ENCODE data around the gene KMT2C.
"Not testable (repeated sequence)": the region's sequence is repeated elsewhere in the genome, so short reads cannot be mapped to it uniquely, and the experiment has no call there.

Gene KMT2C

DNA sequence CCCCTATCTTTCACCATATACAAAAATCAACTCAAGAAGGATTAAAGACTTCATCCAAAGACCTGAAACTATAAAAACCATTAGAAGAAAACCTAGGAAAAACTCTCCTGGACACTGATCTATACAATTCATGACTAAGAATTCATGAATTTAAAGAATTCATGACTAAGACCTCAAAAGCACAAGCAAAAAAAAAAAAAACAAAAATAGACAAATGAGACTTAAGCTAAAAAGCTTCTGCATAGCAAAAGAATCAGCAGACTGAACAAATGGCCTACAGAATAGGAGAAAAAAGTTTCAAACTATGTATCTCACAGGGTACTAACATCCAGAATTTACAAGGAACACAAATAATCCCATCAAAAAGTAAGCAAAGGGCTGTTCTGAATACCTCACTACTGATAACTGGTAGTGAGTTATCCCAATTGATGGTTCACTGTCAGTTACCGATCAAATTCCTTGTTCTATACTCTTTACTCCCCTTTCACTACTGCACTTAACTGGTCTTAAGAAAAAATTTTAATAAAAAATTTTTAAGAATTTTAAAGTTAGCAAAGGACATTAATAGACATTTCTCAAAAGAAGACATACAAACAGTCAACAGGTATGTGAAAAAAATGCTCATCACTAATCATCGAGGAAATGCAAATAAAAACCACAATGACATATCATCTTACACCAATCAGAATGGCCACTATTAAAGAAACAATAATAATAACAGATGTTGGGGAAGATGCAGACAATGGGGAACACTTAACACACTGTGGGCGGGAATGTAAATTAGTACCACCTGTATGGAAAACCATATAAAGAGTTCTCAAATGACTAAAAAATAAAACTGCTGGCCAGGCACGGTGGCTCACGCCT, 33.2 kb downstream of the KMT2C start:
- no peak for DNase-seq

DNA sequence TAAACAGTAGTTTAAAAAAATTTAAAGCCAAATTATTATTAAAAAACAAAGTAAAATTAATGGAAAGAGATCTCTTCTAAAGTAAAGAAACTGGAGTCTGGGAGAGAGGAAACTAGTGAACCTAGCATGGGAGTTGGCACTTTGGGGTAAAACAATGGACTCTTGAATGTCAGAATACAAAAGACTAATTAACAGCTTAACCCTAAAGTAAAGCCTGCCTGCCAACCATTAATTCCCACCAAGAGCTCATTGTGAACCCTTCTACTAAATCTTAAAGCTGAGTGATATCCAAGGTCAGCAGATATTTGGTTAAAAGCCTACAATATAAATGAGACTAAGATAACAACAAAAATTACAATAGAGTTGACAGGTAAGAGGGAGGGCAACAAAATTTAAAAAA, 36.5 kb downstream of the KMT2C start:
- DNase-seq: no peak

DNA sequence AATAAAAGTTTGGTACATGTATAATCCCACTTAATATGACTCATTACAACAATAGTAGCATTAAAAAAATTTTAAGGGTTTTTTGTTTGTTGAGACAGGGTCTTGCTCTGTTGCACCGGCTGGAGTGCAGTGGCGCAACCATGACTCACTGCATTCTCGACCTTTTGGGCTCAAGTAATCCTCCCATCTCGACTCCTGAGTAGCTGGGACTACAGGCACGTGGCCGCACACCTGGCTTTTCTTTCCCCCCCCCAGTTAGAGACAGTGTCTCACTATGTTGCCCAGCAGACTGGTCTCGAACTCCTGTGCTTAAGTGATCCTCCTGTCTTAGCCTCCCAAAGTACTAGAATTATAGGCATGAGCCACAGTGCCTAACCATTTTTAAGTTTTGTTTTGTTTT, 40.7 kb downstream of the KMT2C start:
- no peak for DNase-seq

DNA sequence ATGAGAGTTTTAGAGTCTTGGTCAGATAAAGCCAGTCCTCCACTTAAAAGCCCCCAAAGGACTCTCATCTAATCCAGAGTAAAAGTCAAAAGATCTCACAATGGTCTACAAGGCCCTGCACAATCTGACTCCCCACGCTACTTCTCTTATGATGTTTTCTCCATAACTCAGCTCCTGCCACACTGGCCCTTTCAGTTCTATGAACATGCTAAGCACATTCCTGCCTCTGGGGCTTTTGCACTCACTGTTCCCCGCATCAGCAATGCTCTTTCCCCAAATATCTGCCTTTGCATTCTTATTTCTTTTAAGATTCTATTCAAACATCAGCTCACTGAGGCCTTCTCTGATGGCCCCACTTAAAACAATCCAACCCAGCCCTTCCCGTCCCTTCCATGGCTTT, 41.6 kb downstream of the KMT2C start:
- DNase-seq: not testable (repeated sequence)

DNA sequence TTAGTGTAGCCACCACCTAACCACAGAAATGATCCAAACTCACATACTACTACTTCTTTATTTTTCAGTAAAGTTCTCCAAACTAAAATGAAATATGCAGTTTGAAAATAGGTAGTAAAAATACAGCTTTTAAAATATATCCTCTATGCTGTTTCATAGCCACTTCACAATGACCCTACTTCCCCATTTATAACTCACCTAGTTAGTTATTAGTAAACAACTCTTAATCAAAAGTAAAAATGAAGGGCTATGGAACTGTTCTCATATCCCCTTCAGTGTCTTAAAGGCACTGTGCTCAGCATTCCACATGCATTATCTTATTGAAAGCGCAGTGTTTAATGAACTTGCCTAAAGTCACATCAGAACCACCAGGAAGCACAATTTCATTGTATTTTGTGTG, 43.5 kb downstream of the KMT2C start:
- DNase-seq: no peak

DNA sequence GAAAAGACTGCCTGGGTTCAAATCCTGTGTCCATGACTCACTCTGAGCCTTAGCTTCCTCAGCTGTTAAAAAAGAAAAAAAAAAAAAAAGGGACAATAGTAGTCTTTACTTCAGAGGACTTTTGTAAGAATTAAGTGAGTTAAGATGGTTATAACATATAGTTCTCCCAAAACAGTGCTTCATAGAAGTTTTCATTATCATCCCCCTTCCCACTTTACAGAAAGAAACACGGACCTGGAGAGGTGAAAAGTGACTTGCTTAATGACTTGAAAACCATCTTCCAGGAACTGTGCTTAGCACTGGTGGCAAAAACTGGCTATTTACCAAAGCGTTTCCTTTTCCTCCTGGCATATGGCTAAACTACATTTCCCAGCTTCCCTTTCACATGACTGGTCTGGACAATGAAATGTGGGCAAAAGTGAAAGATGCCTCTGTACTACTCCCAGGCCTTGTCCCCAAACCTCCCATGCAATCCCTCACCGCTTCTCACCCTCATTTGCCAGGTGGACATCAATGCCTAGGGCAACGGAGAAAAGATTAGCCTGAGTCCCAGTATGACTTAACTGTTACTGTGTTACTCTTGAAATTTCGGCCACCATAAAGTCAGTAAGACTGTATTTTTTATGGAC, 49.6 kb downstream of the KMT2C start:
- not testable (repeated sequence) for DNase-seq

DNA sequence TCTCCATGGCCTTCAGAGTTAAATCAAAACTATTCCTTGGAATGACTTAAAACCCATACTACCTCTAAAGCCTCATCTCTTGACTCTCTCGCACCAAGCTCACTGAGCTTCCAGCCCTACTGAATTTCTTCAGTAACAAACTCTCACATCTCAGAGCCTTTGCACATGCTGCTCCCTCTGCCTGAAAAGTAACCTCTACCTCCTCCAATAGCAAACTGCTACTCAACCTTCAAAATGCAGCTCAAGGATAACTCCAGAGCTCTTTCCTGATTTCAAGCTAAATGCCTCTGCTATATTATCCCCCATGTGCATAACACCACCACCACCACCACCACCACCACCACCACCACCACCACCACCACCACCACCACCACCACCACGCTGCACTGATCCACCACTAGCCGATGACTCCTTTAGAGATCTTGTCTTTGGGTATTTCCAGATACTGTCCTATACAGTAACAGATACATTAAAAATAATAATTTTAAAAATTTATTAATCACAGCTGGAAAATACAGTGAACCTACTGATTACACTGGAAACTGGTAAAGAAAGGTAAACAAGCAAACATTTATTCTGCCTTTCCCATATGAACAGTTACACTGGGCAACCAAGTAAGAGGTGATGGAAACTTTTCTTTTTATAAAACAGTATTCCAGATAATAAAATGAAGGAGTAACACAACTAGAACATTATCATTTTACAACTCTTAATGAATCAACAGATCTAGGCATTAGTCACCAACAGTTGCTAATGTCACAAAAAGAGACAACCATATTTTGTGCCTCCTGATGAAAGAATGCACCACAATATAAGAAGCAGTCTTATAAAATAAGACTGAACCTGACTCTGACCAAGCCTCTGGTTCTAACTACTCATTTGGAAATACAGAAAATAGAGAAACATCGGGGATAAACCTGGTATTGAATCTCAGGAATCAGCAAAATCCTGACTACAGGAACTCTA, 51.3 kb downstream of the KMT2C start:
- DNase-seq: not testable (repeated sequence)

DNA sequence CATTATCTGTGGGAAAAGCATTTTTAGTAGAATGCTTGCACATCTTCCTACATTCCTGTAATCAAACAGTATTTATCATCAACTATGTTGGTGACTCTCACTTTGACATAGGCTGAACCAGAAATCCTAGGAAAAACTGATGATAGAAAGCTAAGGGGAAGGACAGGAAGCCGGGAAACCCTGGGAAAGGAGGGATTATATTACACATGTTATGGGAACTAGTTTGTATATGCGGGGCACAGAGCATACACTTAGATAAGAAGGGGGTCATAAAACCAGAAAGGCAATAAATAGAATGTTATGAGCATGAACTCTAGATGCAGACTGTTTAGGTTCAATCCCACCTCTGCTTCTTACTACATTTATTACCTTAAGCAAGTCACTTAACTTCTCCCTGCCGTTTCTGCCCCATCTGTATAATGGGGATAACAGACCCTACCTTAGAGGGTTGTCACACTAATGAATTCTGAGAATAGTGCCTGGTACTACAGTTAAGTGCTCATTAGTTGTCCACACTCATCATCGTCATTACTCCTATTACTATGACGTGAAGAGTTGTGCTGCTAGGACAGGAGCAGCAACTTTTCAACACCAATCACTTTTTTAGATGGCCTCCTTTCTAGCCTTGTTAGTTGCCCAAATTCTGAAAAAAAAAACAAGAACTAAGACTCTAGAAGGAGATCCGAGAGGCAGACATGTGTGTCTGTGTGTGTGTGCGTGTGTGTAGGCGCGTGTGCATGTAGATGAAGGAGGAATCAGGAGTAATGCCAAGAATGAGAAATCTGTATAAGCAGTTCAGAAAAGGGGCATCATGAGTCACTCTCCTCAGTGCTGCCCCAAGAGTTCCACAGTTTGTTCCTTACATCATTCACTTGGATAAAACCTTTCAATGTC, 52.2 kb downstream of the KMT2C start:
- DNase-seq: no peak

DNA sequence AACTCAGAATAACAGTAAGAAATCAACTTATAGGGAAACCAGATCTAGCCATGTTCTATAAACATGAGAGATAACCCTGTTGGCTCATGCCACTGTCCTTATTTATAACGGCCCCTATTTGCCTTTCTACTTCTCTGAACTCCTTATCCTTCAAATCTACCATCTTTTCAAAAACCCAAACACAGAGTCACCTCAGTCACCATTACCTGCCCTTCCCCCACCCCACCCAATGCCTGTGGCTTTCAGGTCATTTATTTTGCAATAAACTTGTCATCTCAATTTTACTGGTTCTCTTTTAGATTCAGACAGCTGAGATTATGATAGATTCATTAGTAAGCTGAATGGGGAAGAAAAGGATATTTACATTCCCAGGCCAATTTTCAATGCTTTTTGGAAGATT, 53.6 kb downstream of the KMT2C start:
- DNase-seq: no peak

DNA sequence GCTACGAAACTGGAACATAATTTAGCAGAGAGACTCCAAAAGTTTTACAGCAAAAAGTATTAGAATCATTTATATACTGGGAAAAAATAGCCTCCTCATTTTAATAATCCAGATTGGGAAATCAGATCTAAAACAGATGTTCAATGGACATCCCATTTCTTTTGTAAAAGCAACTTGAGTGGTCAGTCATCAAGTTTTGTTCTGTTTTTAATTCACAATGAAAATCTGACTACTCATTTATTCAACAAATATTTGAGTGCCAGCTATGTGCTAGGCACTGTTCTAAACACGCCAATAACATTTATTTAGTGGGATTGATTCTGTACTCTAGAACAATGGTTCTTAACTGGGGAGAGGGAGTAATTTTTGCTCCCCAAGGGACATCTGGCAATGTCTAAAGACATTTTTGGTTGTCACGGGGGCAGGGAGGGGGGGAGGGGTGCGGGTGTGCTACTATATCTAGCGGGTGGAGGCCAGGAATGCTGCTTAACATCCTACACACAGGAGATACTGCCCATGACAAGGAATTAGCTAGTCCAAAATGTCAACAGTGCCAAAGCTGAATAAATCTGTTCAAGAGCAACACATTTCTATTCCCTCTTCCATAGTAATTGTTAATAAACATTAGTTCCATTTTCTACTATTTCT, 54.7 kb downstream of the KMT2C start:
- DNase-seq: not testable (repeated sequence)

DNA sequence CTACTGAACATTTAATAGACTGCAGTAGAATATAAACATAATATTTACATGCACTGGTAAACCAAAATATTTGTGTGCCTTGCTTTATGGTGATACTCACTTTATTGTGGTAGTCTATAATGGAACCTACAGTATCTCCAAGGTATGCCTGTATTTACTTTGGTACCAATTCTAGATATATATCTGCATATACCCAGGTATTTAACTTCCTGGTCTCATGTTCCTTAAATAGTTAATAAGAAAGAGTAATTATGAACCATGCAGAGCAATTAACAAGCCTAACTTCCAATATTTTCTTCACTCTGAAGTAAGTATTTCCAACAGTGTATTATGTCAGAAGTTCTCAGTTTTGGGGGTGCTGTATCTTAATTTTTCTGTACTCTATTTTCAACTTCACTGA, 57.3 kb downstream of the KMT2C start:
- not testable (repeated sequence) for DNase-seq

DNA sequence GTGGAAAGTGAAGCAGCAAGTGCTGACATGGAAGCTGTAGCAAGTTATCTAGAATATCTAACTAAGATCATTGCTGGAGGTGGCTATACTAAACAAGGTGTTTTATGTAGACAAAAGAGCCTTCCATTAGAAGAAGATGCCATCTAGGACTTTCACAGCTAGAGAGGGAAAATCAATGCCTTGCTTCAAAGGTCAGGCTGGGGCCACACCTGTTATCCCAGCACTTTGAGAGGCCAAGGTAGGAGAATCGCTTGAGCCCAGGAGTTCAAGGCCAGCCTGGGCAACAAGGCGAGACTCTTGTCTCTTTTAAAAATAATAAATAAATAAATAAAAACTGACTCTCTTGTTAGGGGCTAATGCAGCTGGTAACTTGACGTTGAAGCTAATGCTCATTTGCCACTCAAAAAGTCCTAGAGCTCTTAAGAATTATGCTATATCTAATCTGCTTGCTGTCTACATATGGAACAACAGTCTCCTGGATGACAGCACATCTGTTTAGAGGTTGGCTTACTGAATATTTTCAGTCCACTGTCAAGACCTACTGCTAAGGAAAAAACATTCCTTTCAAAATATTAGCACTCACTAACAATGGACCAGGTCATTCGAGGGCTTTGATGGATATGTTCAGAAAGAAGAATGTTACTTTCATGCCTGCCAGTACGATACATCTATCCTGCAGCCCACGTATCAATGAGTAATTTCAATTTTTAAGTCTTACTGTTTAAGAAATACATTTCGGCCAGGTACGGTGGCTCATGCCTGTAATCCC, 58.9 kb downstream of the KMT2C start:
- not testable (repeated sequence) for DNase-seq

DNA sequence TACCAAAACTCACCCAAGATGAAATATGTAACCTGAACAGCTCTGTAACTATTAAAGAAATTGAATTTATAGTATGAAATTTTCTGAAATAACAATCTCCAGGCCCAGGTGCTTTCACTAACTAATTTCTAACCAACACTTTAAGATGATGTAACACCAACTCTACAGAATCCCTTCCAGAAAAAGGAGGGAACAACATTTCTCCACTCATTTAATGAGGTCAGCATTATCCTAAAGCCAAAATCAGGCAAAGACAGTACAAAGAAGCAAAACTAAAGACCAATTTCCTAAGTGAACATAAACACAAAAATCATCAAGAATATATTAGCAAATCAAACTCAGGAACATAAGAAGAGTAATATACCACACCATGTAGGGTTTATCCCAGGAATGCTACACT, 65.5 kb downstream of the KMT2C start:
- no peak for DNase-seq

DNA sequence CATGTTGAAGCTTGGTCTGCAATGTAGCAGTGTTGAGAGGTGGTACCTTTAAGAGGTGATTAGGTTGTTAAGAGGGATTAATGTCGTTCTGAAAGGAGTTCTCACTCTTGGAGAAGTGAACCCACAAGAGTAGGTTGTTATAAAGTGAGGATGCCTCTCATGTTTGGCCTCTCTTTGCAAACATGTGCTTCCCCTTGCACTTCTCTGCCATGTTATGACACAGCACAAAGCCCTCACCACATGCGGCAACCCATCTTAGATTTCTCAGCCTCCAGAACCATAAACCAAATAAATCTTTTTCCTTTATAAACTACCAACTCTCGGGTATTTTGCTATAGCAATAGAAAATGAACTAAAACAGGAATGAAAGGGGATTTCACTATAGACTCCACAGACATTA, 66.3 kb downstream of the KMT2C start:
- no peak for DNase-seq

DNA sequence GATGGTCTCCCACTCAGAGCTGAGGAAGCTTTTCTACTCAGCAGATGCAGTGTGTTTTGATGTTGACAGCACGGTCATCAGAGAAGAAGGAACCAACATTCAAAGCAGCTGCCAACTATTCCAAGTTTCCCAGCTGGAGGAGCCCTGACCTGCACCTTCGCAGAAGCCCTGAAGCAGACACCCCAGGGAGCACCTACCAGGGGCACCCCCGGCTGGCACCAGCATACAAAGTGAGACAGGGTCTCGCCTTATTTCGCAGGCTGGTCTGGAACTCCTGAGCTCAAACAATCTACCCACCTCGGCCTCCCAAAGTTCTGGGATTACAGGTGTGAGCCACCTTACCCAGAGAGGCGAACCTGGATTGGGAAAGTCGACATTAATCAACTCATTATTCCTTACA, 68.6 kb downstream of the KMT2C start:
- DNase-seq: no peak

DNA sequence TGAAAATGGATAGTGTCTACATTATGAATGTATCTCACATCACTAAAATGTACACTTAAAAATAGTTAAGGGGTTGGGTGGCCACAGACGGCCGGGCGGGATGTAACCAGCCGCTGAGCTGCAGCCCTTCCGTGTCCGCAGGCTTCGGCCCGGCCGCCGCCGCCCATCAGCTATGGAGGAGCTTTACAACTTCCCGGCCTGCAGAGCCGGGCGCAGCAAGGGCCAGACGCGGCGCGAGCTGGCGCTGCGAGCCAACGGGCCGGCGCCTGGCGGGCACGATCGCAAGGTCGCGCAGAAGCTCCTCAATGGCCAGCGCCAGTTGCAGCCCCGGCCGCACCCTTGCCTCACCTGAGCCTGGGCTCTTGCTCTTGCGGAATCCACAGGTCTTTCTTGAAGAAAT, 69.1 kb downstream of the KMT2C start:
- no peak for DNase-seq

DNA sequence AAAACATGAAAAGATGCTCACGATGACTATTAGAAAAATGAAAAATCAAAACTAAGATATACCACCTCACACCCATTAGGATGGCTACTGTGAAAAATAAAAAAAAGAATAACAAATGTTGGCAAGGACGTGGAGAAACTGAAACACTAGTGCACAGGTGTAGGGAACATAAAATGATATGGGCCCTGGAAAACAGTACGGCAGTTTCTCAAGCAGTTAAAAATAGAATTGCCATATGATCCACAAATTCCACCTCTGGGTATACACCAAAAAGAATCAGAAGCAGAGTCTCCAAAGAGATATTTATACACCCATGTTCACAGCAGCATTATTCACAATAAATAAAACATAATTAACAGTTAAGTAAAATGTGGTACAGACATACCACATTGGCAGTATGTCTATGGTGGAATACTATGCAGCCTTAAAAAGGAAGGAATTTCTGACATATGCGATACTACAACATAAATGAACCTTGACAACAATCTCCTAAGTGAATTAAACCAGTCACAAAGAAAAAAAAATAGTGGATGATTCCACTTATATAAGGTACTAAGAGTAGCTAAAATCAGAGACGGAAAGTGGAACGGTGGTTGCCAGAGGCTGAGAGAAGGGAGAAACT, 69.7 kb downstream of the KMT2C start:
- no peak for DNase-seq

DNA sequence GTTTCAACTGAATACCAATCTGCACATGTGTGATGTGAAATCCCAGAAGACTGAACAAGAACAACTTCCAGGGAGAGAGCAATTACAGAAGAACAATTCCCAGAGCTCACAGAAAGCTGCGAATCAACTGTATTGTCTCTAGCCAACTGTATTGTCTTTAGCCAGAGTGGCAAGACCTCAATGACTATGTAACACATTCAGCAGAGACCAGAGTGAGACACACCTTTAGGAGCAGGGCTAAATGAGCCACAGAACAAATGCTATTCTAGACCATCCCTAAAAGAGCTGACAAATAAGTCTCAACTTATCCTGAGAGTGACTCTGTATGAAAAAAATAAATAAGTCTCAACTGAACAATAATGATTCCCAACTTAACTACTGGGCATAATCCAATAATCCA, 72.0 kb downstream of the KMT2C start:
- no peak for DNase-seq

DNA sequence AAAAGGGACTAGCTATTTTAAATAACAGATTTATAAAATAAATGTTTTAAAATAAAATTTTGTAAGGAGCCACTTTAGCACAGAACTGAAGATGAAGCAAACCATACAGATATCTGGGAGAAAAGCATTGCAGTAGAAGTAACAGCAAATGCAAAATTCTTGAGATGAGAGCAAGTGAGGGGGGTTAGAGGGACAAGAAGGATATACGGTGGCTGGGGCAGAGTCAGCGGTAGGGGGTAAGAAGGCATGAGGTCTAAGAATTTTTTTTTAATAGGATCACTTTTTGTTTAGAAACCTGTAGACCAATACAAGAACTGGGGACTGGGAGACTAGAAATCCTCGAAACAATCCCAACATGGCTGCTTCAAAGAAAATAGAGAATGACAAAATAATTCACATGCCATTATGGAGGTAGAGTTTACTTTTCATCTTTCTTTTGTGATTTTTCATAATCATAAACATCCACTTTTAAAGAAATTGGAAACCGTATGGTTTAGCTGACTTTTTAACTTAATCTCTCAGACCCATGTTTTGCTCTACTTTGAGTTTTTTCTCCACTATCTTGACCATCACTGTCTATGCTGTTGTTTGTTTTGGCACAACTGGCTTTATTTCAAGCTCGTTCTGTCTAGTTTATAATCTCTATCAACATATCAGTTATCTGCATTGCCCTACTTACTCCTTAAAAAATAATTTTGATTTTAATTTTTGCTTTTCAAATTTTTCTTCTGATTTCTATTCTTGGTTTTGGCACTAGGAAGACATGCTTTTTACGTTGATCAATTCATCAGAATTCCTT, 73.5 kb downstream of the KMT2C start:
- DNase-seq: no peak
